BJ (cell line): ENCODE data around the gene TMEM19. TPM values are rescaled to one million over a fixed set of nuclear protein-coding genes. Genes with fewer than 3 reads are reported as not detected.

Source experiments
- CTCF ChIA-PET: fragments of 350-600 bp; formaldehyde crosslinking; extraction: SDS; loops from one replicate; lab custom pipeline; 2021; ENCODE audit warnings: antibody characterized with exemption, inconsistent platforms; lab: Yijun Ruan, JAX
- POLR2A ChIA-PET: fragments of 300-600 bp; sonication (Branson Sonifier 250); formaldehyde crosslinking; extraction: SDS; loops from one replicate; lab custom pipeline; 2021; ENCODE audit warnings: antibody characterized with exemption; lab: Charles Lee
- DNase-seq: peaks from one replicate; pipeline ENCODE4 v3.0.0-alpha.2; 2011; ENCODE audit warnings: low read depth
- H3K27me3 ChIP-seq: 2 replicates; pipeline ENCODE4 v1.6.0; 2011; ENCODE audit warnings: low read length; ENCODE audit not compliant: control insufficient read depth, insufficient read depth
- H3K36me3 ChIP-seq: 2 replicates; pipeline ENCODE4 v1.5.1; 2011; ENCODE audit warnings: low read length; ENCODE audit not compliant: control insufficient read depth, insufficient read depth
- H3K4me3 ChIP-seq: 2 replicates; pipeline ENCODE4 v1.5.1; 2011; ENCODE audit warnings: low read depth, mild to moderate bottlenecking, control low read depth, low read length
- CTCF ChIP-seq: IDR thresholded peaks from 2 replicates; pipeline ENCODE4 v1.5.1; 2011; ENCODE audit warnings: low read depth, mild to moderate bottlenecking, control low read depth, inconsistent platforms, low read length, moderate library complexity; ENCODE audit not compliant: insufficient read depth
- polyA plus RNA-seq: library from polyadenylated mRNA; depleted of rRNA; stranded (reverse); fragments of >200 nt; gene quantifications from 2 replicates; pipeline ENCODE4 v1.2.3, GENCODE V29; 2011

TMEM19 gene
- polyA plus RNA-seq, 1 experiment = 18.4 TPM

GRCh38 chr12:71663561-71664410, 22.1 kb upstream of the TMEM19 start, which contains the start of the genes THAP2 and ZFC3H1:
TSS of gene THAP2 (plus strand) at chr12:71664301. CDS start at chr12:71664510, 209 bp downstream.
TSS of gene ZFC3H1 (minus strand) at chr12:71663848. CDS start at chr12:71663610, 238 bp downstream.
- CTCF ChIA-PET = interaction anchor here (0.9 to 2.3 kb wide), 5 partner anchors 14 to 35 kb away, joined by 3 to 7 read pairs (median 6); partner anchors contain the start of gene TMEM19
- POLR2A ChIA-PET = interaction anchor here (1.0 kb wide), 2 partner anchors 22 to 91 kb away, joined by 3 read pairs; partner anchors contain the start of genes RAB21 and TMEM19
- H3K4me3 ChIP-seq = peak within 1 kb of the TSS; percentile 65
- peak; percentile 60 for TF ChIP-seq CTCF
- DNase-seq = peak; percentile 99
- no peaks in the 10 kb centered on the region for H3K36me3 ChIP-seq
- H3K27me3 ChIP-seq = no peaks in the 10 kb centered on the region

GRCh38 chr12:71664411-71665089, 21.3 kb upstream of the TMEM19 start:
- no peak for TF ChIP-seq CTCF
- POLR2A ChIA-PET = interaction anchor here (1.0 kb wide), 1 partner anchor 90 kb away, joined by 3 read pairs; the partner anchor contains the start of gene RAB21
- DNase-seq = no peak
- Histone ChIP-seq H3K4me3 (peak overlapping the region; percentile 65), H3K36me3 (no peaks in the 10 kb centered on the region), H3K27me3 (no peaks in the 10 kb centered on the region)
- CTCF ChIA-PET = interaction anchor here (0.9 to 2.3 kb wide), 4 partner anchors 13 to 28 kb away, joined by 5 to 7 read pairs (median 6); partner anchors contain the start of gene TMEM19

- Histone ChIP-seq H3K4me3 (peak overlapping the region; percentile 65), H3K36me3 (no peaks in the 10 kb centered on the region), H3K27me3 (no peaks in the 10 kb centered on the region)
- CTCF ChIA-PET = interaction anchor here (1.6 kb wide), 1 partner anchor 12 kb away, joined by 5 read pairs; no protein-coding TSS in a partner anchor
- POLR2A ChIA-PET = interaction anchor here (1.0 kb wide), 1 partner anchor 89 kb away, joined by 3 read pairs; the partner anchor contains the start of gene RAB21
- no peak for TF ChIP-seq CTCF
- no peak for DNase-seq
These were observed 20.8 kb upstream of the TMEM19 start for GRCh38 chr12:71665090-71665463.

GRCh38 chr12:71666259-71666658, 19.6 kb upstream of the TMEM19 start:
- DNase-seq = no peak
- POLR2A ChIA-PET = no interaction called here

More at GRCh38 chr12:71666259-71666658, 19.6 kb upstream of the TMEM19 start:
- Histone ChIP-seq H3K36me3 (no peaks in the 10 kb centered on the region), H3K4me3 (no peak overlapping the region), H3K27me3 (no peaks in the 10 kb centered on the region)
- CTCF ChIA-PET = no interaction called here
- no peak for TF ChIP-seq CTCF
